ENCODE measurements around the gene FOXP2. TPM values are rescaled to one million over a fixed set of nuclear protein-coding genes. Genes with fewer than 3 reads are reported as not detected.

Gene FOXP2
- total RNA-seq, 1 experiment from 2014 or later, result 52.5 TPM

DNA sequence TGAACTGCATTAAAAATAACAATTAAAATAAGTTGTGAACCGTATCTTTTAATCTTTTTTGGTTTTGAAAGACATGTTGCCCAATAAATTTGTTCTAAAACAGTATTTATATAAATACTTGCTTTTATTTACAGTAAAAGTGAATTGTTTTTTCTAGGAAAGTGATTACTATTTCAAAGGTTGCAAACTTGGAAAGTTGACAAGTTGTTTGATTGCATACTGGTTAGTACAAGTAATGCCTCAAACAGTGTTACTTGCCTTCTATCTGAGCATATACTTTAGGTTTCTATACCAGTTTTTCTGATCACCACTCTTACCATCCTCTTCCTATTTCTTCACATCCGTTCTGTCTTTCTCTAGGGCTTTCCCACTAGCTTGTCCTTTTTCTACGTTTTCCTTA is 212.6 kb downstream of the FOXP2 start:
- Histone ChIP-seq H3K27me3 (no peaks in the 10 kb centered on the region), H3K9me3 (replicated peaks) (no peaks in the 10 kb centered on the region), H3K4me1 (no peaks in the 10 kb centered on the region; the same call in 1 of the 2 replicates), H3K27ac (no peak overlapping the region), H3K36me3 (peaks cover 26% of the 10 kb centered on the region), H3K4me3 (no peak overlapping the region)
- DNase-seq, result no peak

DNA sequence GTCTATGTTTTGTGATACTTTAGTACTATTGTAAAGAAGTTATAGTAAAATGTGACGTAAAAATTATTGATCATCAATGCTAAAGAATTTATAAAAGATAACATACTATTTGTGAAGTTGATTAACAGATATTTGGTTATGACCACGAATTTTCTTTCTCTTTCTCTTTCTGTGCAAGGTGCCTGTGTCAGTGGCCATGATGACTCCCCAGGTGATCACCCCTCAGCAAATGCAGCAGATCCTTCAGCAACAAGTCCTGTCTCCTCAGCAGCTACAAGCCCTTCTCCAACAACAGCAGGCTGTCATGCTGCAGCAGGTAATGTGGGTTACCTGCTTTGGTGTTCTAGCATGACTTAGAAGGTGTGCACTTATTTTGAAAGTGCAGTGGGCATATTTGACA is 213.7 kb downstream of the FOXP2 start:
- no peak for DNase-seq
- H3K27me3 ChIP-seq, result no peaks in the 10 kb centered on the region
- no peak overlapping the region for H3K27ac ChIP-seq
- H3K4me1 ChIP-seq, result no peaks in the 10 kb centered on the region; the same call in 1 of the 2 replicates
- no peak overlapping the region for H3K4me3 ChIP-seq
- H3K36me3 ChIP-seq, result peaks cover 36% of the 10 kb centered on the region
- H3K9me3 ChIP-seq (replicated peaks), result no peaks in the 10 kb centered on the region

DNA sequence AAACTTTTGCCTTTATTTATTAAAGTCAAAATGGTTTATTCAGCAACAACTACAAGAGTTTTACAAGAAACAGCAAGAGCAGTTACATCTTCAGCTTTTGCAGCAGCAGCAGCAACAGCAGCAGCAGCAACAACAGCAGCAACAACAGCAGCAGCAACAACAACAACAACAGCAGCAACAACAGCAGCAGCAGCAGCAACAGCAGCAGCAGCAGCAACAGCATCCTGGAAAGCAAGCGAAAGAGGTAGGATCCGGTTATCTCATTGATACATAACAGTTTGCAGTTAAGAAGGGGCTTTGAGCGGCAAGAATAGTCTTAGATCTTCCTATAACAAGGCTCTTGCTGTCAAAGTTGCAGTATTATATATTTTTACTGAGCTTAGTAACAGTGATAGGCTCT is 215.1 kb downstream of the FOXP2 start:
- no peak for DNase-seq
- no peaks in the 10 kb centered on the region for H3K27me3 ChIP-seq
- H3K27ac ChIP-seq, result no peak overlapping the region
- no peaks in the 10 kb centered on the region for H3K4me1 ChIP-seq
- H3K9me3 ChIP-seq (replicated peaks), result no peaks in the 10 kb centered on the region
- H3K4me3 ChIP-seq, result no peak overlapping the region
- H3K36me3 ChIP-seq, result peaks cover 40% of the 10 kb centered on the region

- Histone ChIP-seq H3K27me3 (no peaks in the 10 kb centered on the region), H3K4me3 (no peak overlapping the region), H3K36me3 (peaks cover 45% of the 10 kb centered on the region), H3K4me1 (no peaks in the 10 kb centered on the region), H3K27ac (no peak overlapping the region), H3K9me3 (replicated peaks) (no peaks in the 10 kb centered on the region)
- DNase-seq, result no peak
Measured at GRCh38 chr7:114630201-114630990, 215.8 kb downstream of the FOXP2 start.

DNA sequence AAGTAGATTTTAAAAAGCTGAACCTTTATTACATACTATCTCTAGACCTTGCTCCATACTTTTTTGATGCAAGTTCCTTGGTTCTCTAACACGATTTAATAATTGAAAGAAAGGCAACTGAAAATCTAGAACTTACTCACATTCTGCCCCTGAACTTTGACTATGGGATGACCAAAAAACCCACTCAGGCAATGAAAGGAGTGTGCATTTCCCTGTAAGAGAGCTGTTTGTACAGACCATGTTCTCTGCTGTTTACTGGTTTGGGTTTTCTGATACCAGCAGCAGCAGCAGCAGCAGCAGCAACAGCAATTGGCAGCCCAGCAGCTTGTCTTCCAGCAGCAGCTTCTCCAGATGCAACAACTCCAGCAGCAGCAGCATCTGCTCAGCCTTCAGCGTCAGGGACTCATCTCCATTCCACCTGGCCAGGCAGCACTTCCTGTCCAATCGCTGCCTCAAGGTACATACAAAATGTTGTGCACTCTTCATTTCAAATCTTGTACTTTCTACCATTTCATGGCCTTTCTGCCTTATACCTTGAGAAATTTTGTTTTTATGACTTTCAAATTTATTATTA is 216.7 kb downstream of the FOXP2 start:
- DNase-seq, result no peak
- Histone ChIP-seq H3K27ac (no peak overlapping the region), H3K4me3 (no peak overlapping the region), H3K4me1 (no peaks in the 10 kb centered on the region), H3K27me3 (no peaks in the 10 kb centered on the region), H3K9me3 (replicated peaks) (no peaks in the 10 kb centered on the region), H3K36me3 (peaks cover 50% of the 10 kb centered on the region)

- Histone ChIP-seq H3K9me3 (replicated peaks) (no peaks in the 10 kb centered on the region; the same call in 1 of the 2 replicates), H3K36me3 (peaks cover 33% of the 10 kb centered on the region), H3K27me3 (no peaks in the 10 kb centered on the region), H3K4me1 (no peaks in the 10 kb centered on the region), H3K4me3 (no peak overlapping the region), H3K27ac (no peak overlapping the region)
- no peak for DNase-seq
Measured at GRCh38 chr7:114639451-114639850, 224.8 kb downstream of the FOXP2 start.

GRCh38 chr7:114644455-114644854 is 229.8 kb downstream of the FOXP2 start:
- Histone ChIP-seq H3K4me3 (no peak overlapping the region), H3K9me3 (replicated peaks) (no peaks in the 10 kb centered on the region; the same call in none of the 2 replicates), H3K36me3 (peaks cover 35% of the 10 kb centered on the region), H3K27me3 (no peaks in the 10 kb centered on the region), H3K27ac (no peak overlapping the region), H3K4me1 (no peaks in the 10 kb centered on the region)
- DNase-seq, result no peak

DNA sequence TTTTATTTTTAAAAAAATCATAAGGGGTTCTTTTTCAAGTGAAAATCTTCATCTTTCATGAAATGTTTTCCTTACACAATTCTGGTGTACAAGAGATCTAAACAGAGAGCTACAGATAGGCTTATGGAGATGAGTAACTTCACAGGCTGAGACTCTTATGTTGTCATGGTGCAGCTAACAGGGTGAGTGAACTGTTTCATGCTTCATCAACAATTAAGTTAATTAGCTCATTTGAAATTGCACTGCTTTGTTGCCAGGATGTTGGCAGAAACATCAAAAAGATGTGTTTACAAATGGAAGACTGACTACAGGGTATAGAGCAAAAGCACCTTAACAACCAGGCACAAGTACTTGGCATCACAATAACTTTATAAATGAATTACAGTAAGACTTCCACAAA is 230.8 kb downstream of the FOXP2 start:
- Histone ChIP-seq H3K27ac (no peak overlapping the region), H3K27me3 (no peaks in the 10 kb centered on the region), H3K4me1 (no peaks in the 10 kb centered on the region), H3K36me3 (peaks cover 37% of the 10 kb centered on the region), H3K9me3 (replicated peaks) (no peaks in the 10 kb centered on the region; the same call in none of the 2 replicates), H3K4me3 (no peak overlapping the region)
- no peak for DNase-seq

- peaks cover 41% of the 10 kb centered on the region for H3K36me3 ChIP-seq
- no peak overlapping the region for H3K27ac ChIP-seq
- no peaks in the 10 kb centered on the region; the same call in 1 of the 2 replicates for H3K9me3 ChIP-seq (replicated peaks)
- H3K27me3 ChIP-seq, result no peaks in the 10 kb centered on the region
- no peak for DNase-seq
- H3K4me1 ChIP-seq, result no peaks in the 10 kb centered on the region
- H3K4me3 ChIP-seq, result no peak overlapping the region
Measured at GRCh38 chr7:114647518-114647917, 232.9 kb downstream of the FOXP2 start.

DNA sequence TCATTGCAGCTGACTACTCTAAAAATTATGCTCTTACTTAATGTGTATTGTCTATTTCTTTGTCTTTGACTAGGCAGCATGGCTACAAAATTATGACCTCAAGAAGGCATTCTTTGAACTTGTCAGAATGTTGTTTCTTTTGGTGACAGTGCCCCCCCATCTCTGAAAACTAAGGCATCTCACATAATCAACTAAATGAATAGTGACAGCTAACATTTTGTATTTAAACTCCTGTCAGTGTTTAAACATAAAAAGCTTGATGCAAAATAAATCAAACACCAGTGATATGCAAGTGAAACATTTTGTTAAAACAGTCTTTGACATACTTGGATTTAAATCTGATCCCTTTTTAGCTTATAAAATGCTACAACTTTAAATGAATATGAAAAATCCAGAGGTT is 233.5 kb downstream of the FOXP2 start:
- Histone ChIP-seq H3K27me3 (no peaks in the 10 kb centered on the region), H3K4me1 (no peaks in the 10 kb centered on the region), H3K9me3 (replicated peaks) (no peaks in the 10 kb centered on the region; the same call in 1 of the 2 replicates), H3K4me3 (no peak overlapping the region), H3K36me3 (peaks cover 42% of the 10 kb centered on the region), H3K27ac (no peak overlapping the region)
- DNase-seq, result no peak

DNA sequence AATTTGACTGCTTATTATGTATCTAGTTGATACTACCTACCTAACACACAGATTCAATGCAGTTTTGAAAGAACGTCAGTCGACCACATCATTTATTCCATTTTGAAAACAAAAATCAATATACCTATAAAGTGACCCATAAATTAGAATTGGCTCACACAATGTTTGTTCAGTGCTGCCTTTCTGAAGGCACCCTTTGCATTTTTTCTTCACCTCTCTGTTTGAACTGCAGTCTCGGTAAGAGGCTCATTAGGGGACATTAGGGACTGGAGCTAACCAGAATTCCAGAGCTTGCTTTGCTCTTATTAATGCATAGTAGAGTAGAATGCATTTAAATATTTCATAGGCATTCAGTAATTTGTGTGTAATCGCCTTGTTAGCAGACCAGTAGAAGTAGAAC is 234.1 kb downstream of the FOXP2 start:
- H3K27me3 ChIP-seq, result no peaks in the 10 kb centered on the region
- H3K27ac ChIP-seq, result no peak overlapping the region
- DNase-seq, result no peak
- no peaks in the 10 kb centered on the region for H3K4me1 ChIP-seq
- no peak overlapping the region for H3K4me3 ChIP-seq
- H3K9me3 ChIP-seq (replicated peaks), result no peaks in the 10 kb centered on the region; the same call in 1 of the 2 replicates
- H3K36me3 ChIP-seq, result peaks cover 39% of the 10 kb centered on the region

GRCh38 chr7:114649689-114650088 is 235.1 kb downstream of the FOXP2 start:
- no peaks in the 10 kb centered on the region for H3K4me1 ChIP-seq
- peaks cover 49% of the 10 kb centered on the region for H3K36me3 ChIP-seq
- H3K27me3 ChIP-seq, result no peaks in the 10 kb centered on the region
- no peaks in the 10 kb centered on the region; the same call in 1 of the 2 replicates for H3K9me3 ChIP-seq (replicated peaks)
- no peak overlapping the region for H3K4me3 ChIP-seq
- H3K27ac ChIP-seq, result no peak overlapping the region
- DNase-seq, result no peak

GRCh38 chr7:114650491-114650890 is 235.9 kb downstream of the FOXP2 start:
- Histone ChIP-seq H3K36me3 (peaks cover 48% of the 10 kb centered on the region), H3K9me3 (replicated peaks) (no peaks in the 10 kb centered on the region; the same call in 1 of the 2 replicates), H3K27ac (no peak overlapping the region), H3K27me3 (no peaks in the 10 kb centered on the region), H3K4me3 (no peak overlapping the region), H3K4me1 (peaks cover 4% of the 10 kb centered on the region)
- no peak for DNase-seq

DNA sequence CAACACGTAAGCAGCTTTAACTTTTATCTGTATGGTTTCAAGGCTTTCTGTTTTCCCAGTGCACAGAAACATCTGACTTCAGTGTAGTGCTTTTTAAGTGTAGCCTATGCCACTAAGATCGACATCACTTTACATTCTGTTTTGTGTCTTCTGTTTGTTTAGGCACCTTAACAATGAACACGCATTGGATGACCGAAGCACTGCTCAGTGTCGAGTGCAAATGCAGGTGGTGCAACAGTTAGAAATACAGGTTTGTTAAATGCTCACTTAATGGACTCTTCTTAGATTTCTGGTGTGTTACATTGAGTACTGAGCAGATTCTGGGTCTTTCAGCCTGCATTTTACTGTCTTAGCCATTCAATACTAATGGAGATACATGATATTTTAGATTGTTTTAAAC is 237.4 kb downstream of the FOXP2 start:
- peaks cover 19% of the 10 kb centered on the region for H3K4me1 ChIP-seq
- no peak for DNase-seq
- H3K4me3 ChIP-seq, result no peak overlapping the region
- no peak overlapping the region for H3K27ac ChIP-seq
- no peaks in the 10 kb centered on the region for H3K9me3 ChIP-seq (replicated peaks)
- H3K27me3 ChIP-seq, result no peaks in the 10 kb centered on the region
- H3K36me3 ChIP-seq, result peaks cover 34% of the 10 kb centered on the region

GRCh38 chr7:114653364-114654088 is 238.9 kb downstream of the FOXP2 start:
- Histone ChIP-seq H3K4me3 (no peak overlapping the region), H3K4me1 (peaks cover 19% of the 10 kb centered on the region), H3K27me3 (no peaks in the 10 kb centered on the region), H3K9me3 (replicated peaks) (no peaks in the 10 kb centered on the region), H3K36me3 (peaks cover 30% of the 10 kb centered on the region), H3K27ac (no peak overlapping the region)
- peak; percentile 7 to 39 for DNase-seq
